BLaER1 treated with 17β-estradiol and CSF1 and Interleukin-3, amounts not matched to agents 10 nM and 100 nM (cell line): ENCODE data around the gene ARID1B.

Experiments used
- H3K27ac ChIP-seq, 11 experiments: shearing (Covaris generic); formaldehyde crosslinking; 2 replicates each; pipeline ENCODE4 v1.8.1; 2022
- H3K27me3 ChIP-seq, 11 experiments: shearing (Covaris generic); formaldehyde crosslinking; 2 replicates each; pipeline ENCODE4 v1.8.1; 2022
- H3K36me3 ChIP-seq, 11 experiments: shearing (Covaris generic); formaldehyde crosslinking; 2 replicates each; pipeline ENCODE4 v1.8.1; 2022
- H3K4me1 ChIP-seq, 10 experiments: shearing (Covaris generic); formaldehyde crosslinking; 2 replicates each; pipeline ENCODE4 v1.8.1; 2022
- H3K4me2 ChIP-seq, 11 experiments: shearing (Covaris generic); formaldehyde crosslinking; 2 replicates each; pipeline ENCODE4 v1.8.1; 2022
- H3K4me3 ChIP-seq, 10 experiments: shearing (Covaris generic); formaldehyde crosslinking; 2 replicates each; pipeline ENCODE4 v1.8.1; 2022
- H3K9ac ChIP-seq, 11 experiments: shearing (Covaris generic); formaldehyde crosslinking; 2 replicates each; pipeline ENCODE4 v1.8.1; 2022
- H3K9me3 ChIP-seq, 11 experiments: shearing (Covaris generic); formaldehyde crosslinking; replicated peaks in 1 of 11; 2 replicates each; pipeline ENCODE4 v1.8.1; 2022
- H4K20me1 ChIP-seq, 11 experiments: shearing (Covaris generic); formaldehyde crosslinking; 2 replicates each; pipeline ENCODE4 v1.8.1; 2022
- Cebpa-rat ChIP-seq, 11 experiments: shearing (Covaris generic); IDR thresholded peaks; 2 replicates each; pipeline ENCODE4 v1.8.1; 2022

The ARID1B gene

DNA sequence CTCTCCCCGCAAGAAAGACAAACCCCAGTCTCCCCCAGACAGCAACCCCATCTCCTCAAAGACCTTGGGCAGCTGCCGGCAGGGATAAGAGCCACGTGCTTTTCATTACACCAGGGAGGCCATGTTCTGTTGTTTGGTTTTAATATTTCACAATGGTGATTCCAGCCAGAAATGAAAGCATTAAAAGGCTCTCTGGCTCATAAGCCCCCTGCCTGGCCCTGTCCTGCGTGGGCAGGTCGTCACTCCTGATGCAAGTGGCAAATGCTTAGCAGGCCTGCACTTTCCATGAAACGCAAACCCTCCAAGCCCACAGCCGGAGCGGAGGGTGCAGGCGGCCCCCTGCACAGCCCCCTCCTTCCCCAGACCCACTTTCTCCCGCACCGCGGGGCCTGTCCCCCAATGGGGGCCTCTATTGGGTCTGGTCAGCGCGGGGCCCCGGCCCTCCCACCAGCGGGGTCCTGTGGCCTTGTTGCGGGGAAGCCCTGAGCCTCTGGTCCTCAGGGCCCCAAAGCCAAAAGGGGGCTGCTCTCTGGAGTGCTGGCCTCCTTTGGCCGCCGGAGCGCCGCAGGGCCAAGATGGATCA, 469.0 kb downstream of the ARID1B start:
- Histone ChIP-seq H3K9me3 (peaks cover 14 to 20% (median 16%) of the 10 kb centered on the region in 11 experiments), H3K27me3 (no peaks in the 10 kb centered on the region), H3K27ac (no peak overlapping the region), H4K20me1 (no peaks in the 10 kb centered on the region), H3K4me2 (no peak overlapping the region), H3K4me1 (peaks cover 0 to 9% (median 2%) of the 10 kb centered on the region in 10 experiments; a peak in 3 of 20 replicates), H3K4me3 (no peak overlapping the region), H3K9ac (no peak overlapping the region), H3K36me3 (no peaks in the 10 kb centered on the region; a peak in 1 of 22 replicates)
- TF ChIP-seq Cebpa-rat (IDR thresholded peaks at IDR 0.05) = no peak

DNA sequence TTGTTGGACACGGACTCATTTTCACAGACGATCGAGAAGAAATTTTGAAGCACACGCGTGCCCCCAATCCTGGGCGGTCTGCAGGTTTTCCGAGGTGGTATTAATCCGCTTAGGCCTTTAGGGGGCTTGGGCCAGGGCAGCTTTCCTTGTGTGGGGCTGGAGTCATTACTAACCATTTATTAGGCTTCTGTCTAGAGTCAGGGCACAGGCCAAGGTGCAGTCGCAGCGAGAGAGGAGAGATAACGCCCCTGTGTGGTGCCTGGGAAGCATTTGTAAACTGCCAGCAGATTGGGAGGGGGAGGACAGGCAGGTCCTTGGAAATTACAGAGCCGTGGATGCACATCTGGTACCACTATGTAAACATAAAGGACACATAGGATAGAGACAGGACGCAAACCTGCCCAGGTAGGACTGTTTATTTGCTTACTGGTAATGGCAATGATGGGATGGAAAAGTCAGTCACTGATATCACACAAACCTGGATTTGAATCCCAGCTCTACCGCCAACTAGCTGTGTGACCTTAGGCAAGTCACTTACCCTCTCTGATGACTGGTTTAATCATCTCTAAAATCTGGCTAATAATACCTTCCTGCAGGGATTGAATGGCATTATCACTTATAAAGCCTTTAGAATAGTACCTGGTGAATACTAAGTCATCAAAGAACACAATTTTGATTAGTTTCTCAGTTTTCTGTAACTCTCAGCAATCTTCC, 469.8 kb downstream of the ARID1B start:
- Histone ChIP-seq H3K4me3 (no peak overlapping the region), H4K20me1 (no peaks in the 10 kb centered on the region), H3K27me3 (no peaks in the 10 kb centered on the region), H3K9ac (no peak overlapping the region), H3K4me2 (no peak overlapping the region), H3K27ac (no peak overlapping the region), H3K4me1 (peaks cover 0 to 9% (median 2%) of the 10 kb centered on the region in 10 experiments; a peak in 3 of 20 replicates), H3K36me3 (no peaks in the 10 kb centered on the region; a peak in 1 of 22 replicates), H3K9me3 (peaks cover 14 to 20% (median 16%) of the 10 kb centered on the region in 11 experiments)
- TF ChIP-seq Cebpa-rat (IDR thresholded peaks at IDR 0.05) = no peak

DNA sequence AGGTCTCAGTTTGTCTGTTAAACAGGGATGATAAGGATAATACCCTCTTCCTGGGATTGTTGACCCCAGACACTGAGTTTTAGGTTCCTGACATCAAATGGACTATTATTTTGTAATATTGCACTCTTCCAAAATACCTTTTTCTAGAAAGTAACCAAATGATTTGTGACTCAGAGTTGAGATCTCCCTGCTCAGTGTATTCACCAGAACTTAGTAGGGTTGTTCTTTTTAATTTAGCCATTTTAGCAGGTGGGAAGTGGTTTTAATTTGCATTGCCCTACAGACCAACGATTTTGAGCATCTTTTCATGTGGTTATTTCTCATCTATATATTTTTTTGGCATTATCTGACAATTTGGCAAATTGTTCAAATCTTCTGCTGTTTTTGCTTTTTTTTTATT, 471.1 kb downstream of the ARID1B start:
- no peaks in the 10 kb centered on the region for H3K27me3 ChIP-seq
- no peak for TF ChIP-seq Cebpa-rat (IDR thresholded peaks at IDR 0.05)

DNA sequence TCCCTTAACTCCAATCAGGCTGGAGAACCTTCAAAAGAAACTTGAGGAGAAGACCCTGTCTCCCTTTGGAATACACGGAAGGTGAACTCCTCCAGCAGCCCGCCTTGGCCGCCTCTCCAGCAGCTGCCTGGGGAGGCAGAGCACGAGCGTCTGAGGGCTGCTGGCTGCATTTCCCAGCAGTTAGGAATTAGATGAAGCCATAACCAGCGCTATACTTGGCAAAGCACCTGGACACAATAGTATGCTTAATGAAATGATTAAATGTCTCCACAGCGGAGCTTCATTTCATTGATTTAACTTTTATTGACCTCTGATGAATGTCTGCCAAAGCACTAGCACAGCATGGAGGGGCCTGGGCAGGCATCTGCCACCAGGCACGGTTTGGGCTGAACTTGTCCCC, 472.6 kb downstream of the ARID1B start:
- H3K9ac ChIP-seq = no peak overlapping the region
- H3K4me1 ChIP-seq = peaks cover 0 to 2% (median 0%) of the 10 kb centered on the region in 10 experiments; a peak in 2 of 20 replicates

More for the DNA sequence above, 471.1 kb downstream of the ARID1B start:
- Histone ChIP-seq H3K9ac (no peak overlapping the region), H3K27ac (no peak overlapping the region), H3K4me3 (no peak overlapping the region), H3K4me2 (no peak overlapping the region), H4K20me1 (no peaks in the 10 kb centered on the region), H3K4me1 (peaks cover 0 to 9% (median 2%) of the 10 kb centered on the region in 10 experiments; a peak in 3 of 20 replicates), H3K9me3 (peaks cover 14 to 20% (median 16%) of the 10 kb centered on the region in 11 experiments), H3K36me3 (no peaks in the 10 kb centered on the region; a peak in 1 of 22 replicates)

DNA sequence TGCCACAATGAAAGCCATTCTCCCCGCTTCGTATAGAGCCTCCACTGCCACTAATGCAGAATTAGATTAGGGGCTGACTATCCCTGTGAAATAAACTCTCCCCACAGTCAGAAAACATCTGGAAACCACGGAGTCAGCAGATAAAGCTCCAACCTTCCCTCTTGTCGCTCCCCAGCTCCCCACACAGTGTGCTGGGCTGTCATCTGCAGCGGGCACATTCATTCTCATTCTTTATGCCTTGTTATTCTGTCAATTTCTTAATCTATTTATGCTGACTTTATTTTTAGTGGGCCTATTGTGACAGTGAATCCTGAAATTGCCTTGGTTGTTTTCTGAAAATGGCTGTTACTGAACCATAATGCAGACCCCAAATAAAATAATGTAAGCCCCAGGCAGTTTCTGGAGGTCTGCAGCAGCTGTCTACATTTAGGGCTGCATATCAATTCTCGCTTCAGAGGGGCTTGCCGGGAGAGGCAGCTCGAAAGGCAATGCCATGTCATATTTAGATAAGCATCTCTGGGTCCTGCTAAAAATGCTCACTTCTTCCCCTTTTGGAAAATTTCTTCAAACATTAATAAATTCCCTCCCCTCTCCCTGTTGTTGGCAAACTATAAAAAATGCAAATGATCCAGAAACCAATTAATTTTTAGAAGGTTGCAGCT, 474.5 kb downstream of the ARID1B start:
- no peak for TF ChIP-seq Cebpa-rat (IDR thresholded peaks at IDR 0.05)
- Histone ChIP-seq H3K4me2 (no peak overlapping the region), H3K36me3 (no peaks in the 10 kb centered on the region; a peak in 1 of 22 replicates), H3K27ac (no peak overlapping the region), H3K4me3 (no peak overlapping the region), H3K9ac (no peak overlapping the region), H3K4me1 (no peaks in the 10 kb centered on the region), H3K9me3 (peaks cover 14 to 20% (median 16%) of the 10 kb centered on the region in 11 experiments), H4K20me1 (no peaks in the 10 kb centered on the region), H3K27me3 (no peaks in the 10 kb centered on the region)

More for the DNA sequence above, 472.6 kb downstream of the ARID1B start:
- Histone ChIP-seq H3K4me3 (no peak overlapping the region), H3K27ac (no peak overlapping the region), H4K20me1 (no peaks in the 10 kb centered on the region), H3K27me3 (no peaks in the 10 kb centered on the region), H3K36me3 (no peaks in the 10 kb centered on the region; a peak in 1 of 22 replicates), H3K4me2 (no peak overlapping the region), H3K9me3 (peaks cover 14 to 20% (median 16%) of the 10 kb centered on the region in 11 experiments)
- TF ChIP-seq Cebpa-rat (IDR thresholded peaks at IDR 0.05) = no peak

DNA sequence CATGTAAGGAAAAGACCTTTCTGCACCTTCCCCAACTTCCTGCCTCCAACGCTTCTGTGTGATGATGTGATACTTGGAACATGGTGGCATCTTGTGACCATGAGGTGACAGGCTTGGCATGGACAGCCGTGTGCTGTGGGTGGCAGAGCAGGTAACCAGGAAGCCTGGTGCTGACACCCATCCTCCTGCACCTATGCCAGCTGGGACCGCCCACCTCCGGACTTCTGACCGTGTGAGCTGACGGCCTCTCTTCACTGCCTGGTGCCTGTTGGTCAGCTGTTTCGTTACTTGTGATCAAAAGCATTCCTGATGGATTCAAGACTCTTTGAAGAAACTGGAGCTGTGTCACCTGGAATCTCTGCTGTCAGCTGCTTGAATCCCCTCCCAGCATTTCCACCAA, 475.8 kb downstream of the ARID1B start:
- H3K4me1 ChIP-seq = no peaks in the 10 kb centered on the region
- no peak overlapping the region for H3K4me2 ChIP-seq
- H4K20me1 ChIP-seq = no peaks in the 10 kb centered on the region
- H3K36me3 ChIP-seq = no peaks in the 10 kb centered on the region; a peak in 1 of 22 replicates
- no peak for TF ChIP-seq Cebpa-rat (IDR thresholded peaks at IDR 0.05)
- no peaks in the 10 kb centered on the region for H3K27me3 ChIP-seq
- peaks cover 9 to 16% (median 11%) of the 10 kb centered on the region in 11 experiments for H3K9me3 ChIP-seq
- no peak overlapping the region for H3K27ac ChIP-seq
- no peak overlapping the region for H3K4me3 ChIP-seq
- no peak overlapping the region for H3K9ac ChIP-seq

DNA sequence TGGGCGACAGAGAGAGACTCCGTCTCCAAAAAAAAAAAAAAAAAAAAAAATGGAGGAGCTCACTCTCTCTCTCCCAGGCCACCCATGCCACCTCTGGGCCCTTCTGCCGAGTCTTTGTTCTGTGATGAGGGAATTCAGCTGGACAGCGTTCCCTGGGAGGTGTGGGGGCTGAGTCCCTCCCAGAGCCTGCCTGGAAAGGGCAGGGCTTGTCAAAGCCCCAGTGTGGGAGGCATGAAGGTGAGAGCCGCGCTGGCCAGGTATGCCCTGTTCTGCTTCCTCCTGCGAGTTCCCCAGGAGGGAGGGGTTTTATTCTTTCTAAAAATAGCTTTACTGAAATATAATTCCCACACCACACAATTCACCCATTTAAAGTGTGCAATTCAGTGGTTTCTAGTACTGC, 476.5 kb downstream of the ARID1B start:
- H3K27ac ChIP-seq = no peak overlapping the region
- H3K36me3 ChIP-seq = no peaks in the 10 kb centered on the region; a peak in 1 of 22 replicates
- no peak overlapping the region for H3K9ac ChIP-seq
- H3K9me3 ChIP-seq = peaks cover 2 to 9% (median 4%) of the 10 kb centered on the region in 11 experiments; a peak in 18 of 22 replicates
- no peaks in the 10 kb centered on the region for H3K27me3 ChIP-seq
- no peaks in the 10 kb centered on the region for H4K20me1 ChIP-seq
- H3K4me1 ChIP-seq = no peaks in the 10 kb centered on the region
- no peak overlapping the region for H3K4me2 ChIP-seq
- no peak overlapping the region for H3K4me3 ChIP-seq
- no peak for TF ChIP-seq Cebpa-rat (IDR thresholded peaks at IDR 0.05)

DNA sequence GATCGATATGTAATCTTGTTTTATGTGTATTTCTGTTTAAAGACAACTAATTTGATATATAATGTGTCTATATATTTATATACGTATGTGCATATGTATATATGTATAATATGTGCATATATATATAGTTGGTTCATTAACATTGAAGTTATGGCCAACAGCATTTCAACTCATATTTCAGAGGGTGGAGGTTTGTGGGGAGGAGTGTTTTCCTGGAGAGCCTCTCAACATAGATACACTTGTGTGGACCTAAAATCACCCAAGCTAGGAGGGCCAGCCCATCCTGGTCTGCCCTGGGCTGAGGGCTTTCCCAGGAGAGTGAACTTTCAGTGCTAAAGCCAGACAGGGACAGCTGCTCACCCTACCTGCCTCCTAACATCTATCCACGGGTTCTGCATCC, 477.4 kb downstream of the ARID1B start:
- no peaks in the 10 kb centered on the region for H3K4me1 ChIP-seq
- TF ChIP-seq Cebpa-rat (IDR thresholded peaks at IDR 0.05) = no peak
- no peaks in the 10 kb centered on the region for H3K36me3 ChIP-seq
- H3K4me3 ChIP-seq = no peak overlapping the region
- no peak overlapping the region for H3K4me2 ChIP-seq
- H3K27ac ChIP-seq = no peak overlapping the region
- H4K20me1 ChIP-seq = no peaks in the 10 kb centered on the region
- H3K9ac ChIP-seq = no peak overlapping the region
- peaks cover 0 to under 1% (median 0%) of the 10 kb centered on the region in 11 experiments; a peak in 1 of 22 replicates for H3K9me3 ChIP-seq
- no peaks in the 10 kb centered on the region for H3K27me3 ChIP-seq

DNA sequence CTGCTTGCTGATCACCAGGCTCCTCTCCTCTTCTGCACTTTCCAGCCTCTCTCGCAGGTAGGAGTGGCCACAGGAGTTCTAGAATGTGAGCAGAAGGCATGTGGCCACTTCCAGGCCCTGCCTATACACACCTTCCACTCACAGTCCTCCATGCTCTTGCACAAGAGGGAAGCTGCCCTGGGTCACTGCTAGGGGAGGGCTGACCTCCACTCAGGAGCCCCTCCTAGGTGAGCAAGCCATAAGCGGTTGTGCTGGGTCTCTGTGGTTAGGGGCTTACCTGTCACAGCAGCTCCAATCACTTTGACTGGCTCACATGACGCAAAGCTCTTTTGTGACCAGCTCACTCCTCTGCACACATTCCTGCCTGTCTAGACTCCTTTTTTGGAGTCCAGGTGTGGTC, 477.9 kb downstream of the ARID1B start:
- H3K4me3 ChIP-seq = no peak overlapping the region
- no peak for TF ChIP-seq Cebpa-rat (IDR thresholded peaks at IDR 0.05)
- H3K36me3 ChIP-seq = no peaks in the 10 kb centered on the region
- H3K27me3 ChIP-seq = no peaks in the 10 kb centered on the region
- H3K4me2 ChIP-seq = no peak overlapping the region
- H3K9ac ChIP-seq = no peak overlapping the region
- no peaks in the 10 kb centered on the region for H3K4me1 ChIP-seq
- no peaks in the 10 kb centered on the region for H4K20me1 ChIP-seq
- H3K27ac ChIP-seq = no peak overlapping the region
- no peaks in the 10 kb centered on the region for H3K9me3 ChIP-seq
